SIG-M5 treated with dmso at 0.1 percent for 504 hours (cell line): ENCODE results near the gene VMAC.
A peak's percentile ranks its signal among the peaks of the same experiment; 100 is the strongest.

ENCODE experiments used
- DNase-seq: peaks from one replicate; lab custom pipeline; 2025; ENCODE audit not compliant: unreplicated experiment; lab: John Stamatoyannopoulos, UW

Gene VMAC

GRCh38 chr19:5951338-5951861, 46.7 kb downstream of the VMAC start:
- DNase-seq = peak; percentile 28

- no peak for DNase-seq
Observed at GRCh38 chr19:5952193-5953029, 47.7 kb downstream of the VMAC start.

- no peak for DNase-seq
Observed at GRCh38 chr19:5953030-5953589, 48.4 kb downstream of the VMAC start.

GRCh38 chr19:5953680-5954213, 49.1 kb downstream of the VMAC start:
- DNase-seq = no peak

- DNase-seq = no peak
Observed at GRCh38 chr19:5954293-5954692, 49.6 kb downstream of the VMAC start.

GRCh38 chr19:5955636-5955935, 50.9 kb downstream of the VMAC start:
- no peak for DNase-seq

- no peak for DNase-seq
Observed at GRCh38 chr19:5956323-5956722, 51.7 kb downstream of the VMAC start.

- no peak for DNase-seq
Observed at GRCh38 chr19:5956728-5957127, 52.1 kb downstream of the VMAC start.

GRCh38 chr19:5957170-5957569, 52.5 kb downstream of the VMAC start:
- DNase-seq = no peak

- no peak for DNase-seq
Observed at GRCh38 chr19:5958074-5958850, 53.6 kb downstream of the VMAC start.

GRCh38 chr19:5958851-5959122, 54.1 kb downstream of the VMAC start:
- DNase-seq = no peak

GRCh38 chr19:5959260-5960004, 54.8 kb downstream of the VMAC start:
- DNase-seq = no peak
